Colonic mucosa (tissue), 4 donors: ENCODE data around the gene RASSF10. TPM values are rescaled to one million over a fixed set of nuclear protein-coding genes. Genes with fewer than 3 reads are reported as not detected.

Experiments
- DNase-seq: peaks from one replicate; pipeline ENCODE4 v3.0.0-alpha.2; 2020
- H3K27ac ChIP-seq: fragments of 200-600 bp; one replicate; pipeline ENCODE4 v1.8.0; 2021
- H3K27me3 ChIP-seq: fragments of 200-600 bp; one replicate; pipeline ENCODE4 v1.8.0; 2021
- H3K36me3 ChIP-seq: fragments of 200-600 bp; one replicate; pipeline ENCODE4 v1.8.0; 2021
- H3K4me1 ChIP-seq: fragments of 200-600 bp; one replicate; pipeline ENCODE4 v1.8.0; 2021; ENCODE audit warnings: mild to moderate bottlenecking
- H3K4me3 ChIP-seq: fragments of 200-600 bp; one replicate; pipeline ENCODE4 v1.8.0; 2021
- H3K9ac ChIP-seq, 2 donors: one replicate each; pipeline ENCODE4 v1.7.0; 2013; ENCODE audit warnings: control low read depth in 2 of 2, low read depth in 2 of 2, low read length in 2 of 2
- H3K9me3 ChIP-seq: fragments of 200-600 bp; one replicate; pipeline ENCODE4 v1.8.0; 2021
- CTCF ChIP-seq: fragments of 200-600 bp; IDR thresholded peaks from one replicate; pipeline ENCODE4 v1.8.0; 2022; ENCODE audit warnings: antibody characterized with exemption, mild to moderate bottlenecking
- intact Hi-C: fragments of 100-400 bp; cut with DNase I; formaldehyde crosslinking; loops from one replicate; pipeline ENCODE4 v1.14.1; 2022
- total RNA-seq, 2 donors: library from RNA; stranded (reverse); fragmentation: NEBNext Ultra II Directional in 1 of 2; extraction: Animal tissue kit (Norgen Biotek cat#: 25700) in 1 of 2; gene quantifications; one replicate each; pipeline ENCODE4 v1.2.1, GENCODE V29; 2021
- donor health status: healthy.
- donor health status: DM: no; HTN: no; CAD: no.
- donor health status: DM: no; HTN: no; CAD: no.

RASSF10 gene
- total RNA-seq, 2 donors from 2014 or later, result 1.4 to 4.7 TPM

DNA sequence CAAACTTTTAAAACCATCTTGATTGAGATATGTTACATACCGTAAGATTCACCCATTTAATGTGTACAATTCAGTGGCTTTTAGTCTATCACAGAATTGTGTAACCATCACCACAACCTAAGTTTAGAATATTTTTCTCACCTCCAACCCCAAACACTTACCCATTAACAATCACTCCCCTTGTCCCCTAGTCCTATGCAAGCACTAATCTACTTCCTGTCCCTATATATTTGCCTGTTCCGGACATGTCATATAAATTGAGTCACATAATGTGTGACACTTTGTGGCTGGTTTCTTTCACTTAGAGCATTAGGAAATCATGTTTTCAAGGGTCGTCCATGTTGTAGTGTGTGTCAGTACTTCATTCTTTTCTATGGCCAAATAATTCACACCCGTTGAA lies 38.8 kb downstream of the RASSF10 start:
- Histone ChIP-seq H3K36me3 (no peaks in the 10 kb centered on the region), H3K9me3 (no peaks in the 10 kb centered on the region), H3K27ac (no peak overlapping the region), H3K4me3 (no peak overlapping the region), H3K9ac (no peak overlapping the region), H3K4me1 (no peaks in the 10 kb centered on the region), H3K27me3 (no peaks in the 10 kb centered on the region)
- intact Hi-C loops, result no loop called here
- no peak for DNase-seq
- no peak for TF ChIP-seq CTCF

DNA sequence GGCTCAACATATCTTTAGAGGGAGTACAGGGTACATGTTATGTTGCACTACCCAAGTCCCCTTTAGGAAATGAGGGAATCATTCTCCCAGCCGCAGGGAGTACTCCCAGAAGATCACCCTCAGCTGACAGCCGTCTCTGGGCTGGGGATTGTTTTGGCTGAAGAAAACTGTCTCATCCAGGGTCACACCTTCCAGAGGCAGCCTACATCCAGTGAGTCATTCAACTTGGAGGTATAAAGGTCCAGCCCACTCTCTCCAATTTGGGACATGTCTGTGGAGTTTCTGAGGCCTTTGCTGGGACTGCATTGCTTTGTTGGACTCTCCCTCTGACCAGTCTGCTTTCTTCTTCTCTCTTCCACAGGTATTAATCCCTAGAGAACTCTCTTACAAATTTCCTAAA lies 42.1 kb downstream of the RASSF10 start:
- DNase-seq, result no peak
- no peaks in the 10 kb centered on the region for H3K4me1 ChIP-seq
- H3K9me3 ChIP-seq, result no peaks in the 10 kb centered on the region
- H3K36me3 ChIP-seq, result no peaks in the 10 kb centered on the region
- no peak overlapping the region for H3K4me3 ChIP-seq
- TF ChIP-seq CTCF, result no peak
- intact Hi-C loops, result no loop called here
- no peak overlapping the region for H3K27ac ChIP-seq
- H3K9ac ChIP-seq, result no peak overlapping the region
- no peaks in the 10 kb centered on the region for H3K27me3 ChIP-seq

DNA sequence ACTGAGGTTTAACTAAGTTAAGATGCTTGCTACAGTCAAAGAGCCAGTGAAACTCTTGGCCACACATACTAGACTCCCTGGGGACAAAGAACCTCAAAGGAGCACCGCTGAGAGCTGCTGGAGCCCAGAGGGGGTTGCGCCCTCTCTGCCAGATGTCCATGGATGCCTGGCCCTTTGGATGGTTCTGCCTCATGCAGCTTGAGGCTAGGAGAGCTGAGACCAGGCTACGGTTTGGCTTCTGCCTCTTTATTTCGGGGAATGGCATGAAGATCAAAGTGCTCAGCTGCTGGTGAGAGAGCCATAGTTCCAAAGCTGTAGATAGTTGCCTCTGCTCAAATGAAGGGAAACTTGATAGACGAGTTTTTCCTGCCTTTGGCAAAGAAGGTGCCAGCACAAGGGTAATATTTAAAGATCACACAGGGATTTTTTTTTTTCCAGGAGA lies 43.0 kb downstream of the RASSF10 start:
- no peak for TF ChIP-seq CTCF
- Histone ChIP-seq H3K27me3 (no peaks in the 10 kb centered on the region), H3K27ac (no peak overlapping the region), H3K4me1 (no peaks in the 10 kb centered on the region), H3K9me3 (no peaks in the 10 kb centered on the region), H3K9ac (no peak overlapping the region), H3K4me3 (no peak overlapping the region), H3K36me3 (no peaks in the 10 kb centered on the region)
- DNase-seq, result peak; percentile 58
- intact Hi-C loops, result no loop called here

DNA sequence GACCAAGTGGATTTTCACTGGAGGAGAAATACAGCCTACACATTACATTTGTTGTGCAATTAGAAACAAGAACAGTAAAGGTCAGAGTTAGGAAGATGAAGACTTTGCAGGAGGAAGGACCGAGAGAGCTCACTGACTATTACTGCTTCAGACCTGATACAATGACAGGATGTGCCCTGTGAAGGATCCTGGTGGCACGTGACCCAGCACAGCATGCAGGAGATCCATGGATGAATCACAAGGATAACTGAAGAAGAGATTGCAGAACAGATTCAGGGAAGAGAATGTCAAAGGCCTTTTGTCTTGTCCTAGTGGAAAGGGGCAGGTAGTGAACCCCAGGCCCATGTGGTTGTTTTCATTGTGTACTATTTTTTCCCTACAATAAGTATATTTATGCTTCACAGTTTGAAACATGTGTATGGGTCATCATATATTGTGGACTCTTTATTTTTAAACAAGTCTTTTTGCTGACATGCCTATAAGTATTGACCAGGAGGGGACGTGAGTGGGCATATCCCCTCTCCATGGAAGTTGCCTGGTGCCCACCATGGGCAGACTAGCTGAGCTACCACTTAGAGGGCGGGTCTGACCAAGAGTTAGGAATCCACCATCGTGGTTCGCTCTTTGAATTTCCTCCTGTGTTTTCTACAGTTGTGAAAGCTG lies 44.3 kb downstream of the RASSF10 start:
- no peak overlapping the region for H3K4me3 ChIP-seq
- intact Hi-C loops, result no loop called here
- no peaks in the 10 kb centered on the region for H3K4me1 ChIP-seq
- H3K36me3 ChIP-seq, result no peaks in the 10 kb centered on the region
- no peak for TF ChIP-seq CTCF
- H3K27ac ChIP-seq, result no peak overlapping the region
- H3K9me3 ChIP-seq, result no peaks in the 10 kb centered on the region
- H3K9ac ChIP-seq, result no peak overlapping the region
- H3K27me3 ChIP-seq, result no peaks in the 10 kb centered on the region
- DNase-seq, result no peak

GRCh38 chr11:13054278-13054677 lies 45.2 kb downstream of the RASSF10 start:
- no peak for TF ChIP-seq CTCF
- Histone ChIP-seq H3K9me3 (no peaks in the 10 kb centered on the region), H3K36me3 (no peaks in the 10 kb centered on the region), H3K9ac (no peak overlapping the region), H3K27me3 (no peaks in the 10 kb centered on the region), H3K4me3 (no peak overlapping the region), H3K27ac (no peak overlapping the region), H3K4me1 (no peaks in the 10 kb centered on the region)
- DNase-seq, result no peak
- intact Hi-C loops, result no loop called here
